ENCODE results near the gene STAC3.

The STAC3 gene

GRCh38 chr12:57241402-57242310 is 9.3 kb downstream of the STAC3 start:
- Histone ChIP-seq H3K9ac (ENCODE audit: low read length) (no peak overlapping the region), H3K36me3 (replicated peaks; ENCODE audit: insufficient read depth, low read length) (no peaks in the 10 kb centered on the region), H3K9me2 (replicated peaks; ENCODE audit: insufficient read depth, low read length) (no peaks in the 10 kb centered on the region), H3K9me3 (replicated peaks; ENCODE audit: insufficient read depth, low read length) (no peaks in the 10 kb centered on the region), H3K27ac (ENCODE audit: low read length) (no peak overlapping the region), H3K4me1 (ENCODE audit: low read length) (peaks cover 28% of the 10 kb centered on the region), H3K27me3 (replicated peaks; ENCODE audit: insufficient read depth, low read length) (peaks cover 42% of the 10 kb centered on the region), H3F3A (ENCODE audit: insufficient read depth, low read length) (peaks cover 39% of the 10 kb centered on the region; the same call in 1 of the 2 replicates), H4K20me1 (ENCODE audit: insufficient read depth, low read length) (peaks cover 3% of the 10 kb centered on the region; the same call in 1 of the 2 replicates), H2AFZ (ENCODE audit: low read length) (no peak overlapping the region), H3K4me3 (ENCODE audit: low read length) (peak overlapping the region; percentile 68; the same call in 1 of the 2 replicates), H3K79me2 (ENCODE audit: low read length) (no peaks in the 10 kb centered on the region), H3K4me2 (ENCODE audit: low read depth, low read length) (peak overlapping the region; percentile 97; the same call in 1 of the 2 replicates)
- no peak for TF ChIP-seq CTCF (IDR thresholded peaks at IDR 0.05; ENCODE audit: low read length)
- TF ChIP-seq EZH2 (optimal IDR thresholded peaks at IDR 0.05; ENCODE audit: low read depth, low read length): peak; percentile 72
- TF ChIP-seq EZH2phosphoT487 (IDR thresholded peaks at IDR 0.05; ENCODE audit: low read length): no peak
- no peak for DNase-seq

GRCh38 chr12:57240926-57241401 is 10.0 kb downstream of the STAC3 start:
- Histone ChIP-seq H3K27me3 (replicated peaks; ENCODE audit: insufficient read depth, low read length) (peaks cover 42% of the 10 kb centered on the region), H3K4me2 (ENCODE audit: low read depth, low read length) (peak overlapping the region; percentile 98), H3F3A (ENCODE audit: insufficient read depth, low read length) (peaks cover 39% of the 10 kb centered on the region; the same call in 1 of the 2 replicates), H3K4me3 (ENCODE audit: low read length) (peak overlapping the region; percentile 70; the same call in 1 of the 2 replicates), H3K9me2 (replicated peaks; ENCODE audit: insufficient read depth, low read length) (no peaks in the 10 kb centered on the region), H3K9ac (ENCODE audit: low read length) (peak overlapping the region; percentile 62; the same call in 1 of the 2 replicates), H3K9me3 (replicated peaks; ENCODE audit: insufficient read depth, low read length) (no peaks in the 10 kb centered on the region), H3K4me1 (ENCODE audit: low read length) (peaks cover 28% of the 10 kb centered on the region), H3K79me2 (ENCODE audit: low read length) (no peaks in the 10 kb centered on the region), H3K36me3 (replicated peaks; ENCODE audit: insufficient read depth, low read length) (no peaks in the 10 kb centered on the region), H4K20me1 (ENCODE audit: insufficient read depth, low read length) (peaks cover 3% of the 10 kb centered on the region; the same call in 1 of the 2 replicates), H2AFZ (ENCODE audit: low read length) (0 out of 2 replicates have a peak overlapping the region, but pooled peaks have one; percentile 86), H3K27ac (ENCODE audit: low read length) (no peak overlapping the region)
- TF ChIP-seq EZH2 (optimal IDR thresholded peaks at IDR 0.05; ENCODE audit: low read depth, low read length): no peak
- TF ChIP-seq CTCF (IDR thresholded peaks at IDR 0.05; ENCODE audit: low read length): no peak
- TF ChIP-seq EZH2phosphoT487 (IDR thresholded peaks at IDR 0.05; ENCODE audit: low read length): no peak
- no peak for DNase-seq

GRCh38 chr12:57240066-57240921 is 10.7 kb downstream of the STAC3 start:
- Histone ChIP-seq H4K20me1 (ENCODE audit: insufficient read depth, low read length) (peaks cover 3% of the 10 kb centered on the region; the same call in 1 of the 2 replicates), H3K9me3 (replicated peaks; ENCODE audit: insufficient read depth, low read length) (no peaks in the 10 kb centered on the region), H3K27ac (ENCODE audit: low read length) (no peak overlapping the region), H2AFZ (ENCODE audit: low read length) (peak overlapping the region; percentile 86), H3K4me2 (ENCODE audit: low read depth, low read length) (peak overlapping the region; percentile 98), H3K27me3 (replicated peaks; ENCODE audit: insufficient read depth, low read length) (peaks cover 42% of the 10 kb centered on the region), H3K9me2 (replicated peaks; ENCODE audit: insufficient read depth, low read length) (no peaks in the 10 kb centered on the region), H3K4me1 (ENCODE audit: low read length) (peaks cover 28% of the 10 kb centered on the region), H3K36me3 (replicated peaks; ENCODE audit: insufficient read depth, low read length) (no peaks in the 10 kb centered on the region), H3K4me3 (ENCODE audit: low read length) (peak overlapping the region; percentile 70), H3K9ac (ENCODE audit: low read length) (peak overlapping the region; percentile 62; the same call in 1 of the 2 replicates), H3F3A (ENCODE audit: insufficient read depth, low read length) (peaks cover 39% of the 10 kb centered on the region; the same call in 1 of the 2 replicates), H3K79me2 (ENCODE audit: low read length) (no peaks in the 10 kb centered on the region)
- DNase-seq: peak; percentile 38
- no peak for TF ChIP-seq EZH2 (optimal IDR thresholded peaks at IDR 0.05; ENCODE audit: low read depth, low read length)
- no peak for TF ChIP-seq EZH2phosphoT487 (IDR thresholded peaks at IDR 0.05; ENCODE audit: low read length)
- no peak for TF ChIP-seq CTCF (IDR thresholded peaks at IDR 0.05; ENCODE audit: low read length)

Measured in MM.1S (cell line).